ENCODE results near the gene RTN4.

GRCh38 chr2:55043841-55044240 is 6.4 kb downstream of the RTN4 start:
- TF ChIP-seq CTCF (IDR thresholded peaks at IDR 0.05) (no peak), POLR2A (IDR thresholded peaks at IDR 0.05) (no peak)
